Prostate gland (tissue), 2 donors: ENCODE data around the gene MALAT1.

ENCODE experiments used
- CTCF ChIP-seq, 4 experiments: fragments of 200-600 bp in 2 of 4; fragments of 450-650 bp in 2 of 4; sonication (generic) in 2 of 4; IDR thresholded peaks; 1 replicate in 3 of 4; 2 replicates in 1 of 4; pipeline ENCODE4 v1.5.1; 2016 to 2019; ENCODE audit warnings: antibody characterized with exemption in 4 of 4, mild to moderate bottlenecking in 2 of 4, moderate library complexity in 2 of 4
- POLR2A ChIP-seq: fragments of 450-650 bp; IDR thresholded peaks from one replicate; pipeline ENCODE4 v1.6.1; 2016; ENCODE audit warnings: antibody characterized with exemption, mild to moderate bottlenecking

- TF ChIP-seq CTCF (IDR thresholded peaks at IDR 0.05): no peak
- no peak for TF ChIP-seq POLR2A
Observed at GRCh38 chr11:65482306-65482850, 16.5 kb upstream of the MALAT1 start.
